ENCODE data around the gene ROGDI.
"Not testable (repeated sequence)": the region's sequence is repeated elsewhere in the genome, so short reads cannot be mapped to it uniquely, and the experiment has no call there.

The ROGDI gene

GRCh38 chr16:4790261-4790660 is 12.2 kb downstream of the ROGDI start:
- no peak for DNase-seq (ENCODE audit: low spot score)

- DNase-seq (ENCODE audit: low spot score), result no peak
Observed at GRCh38 chr16:4788910-4789309, 13.5 kb downstream of the ROGDI start.

- DNase-seq (ENCODE audit: low spot score), result no peak
Observed at GRCh38 chr16:4788489-4788889, 13.9 kb downstream of the ROGDI start.

GRCh38 chr16:4787627-4788482 is 14.6 kb downstream of the ROGDI start, which contains the start of gene SEPTIN12:
Gene SEPTIN12 (minus strand): TSS chr16:4788345. CDS start chr16:4787645, 700 bp downstream.
- DNase-seq (ENCODE audit: low spot score), result no peak

- DNase-seq (ENCODE audit: low spot score), result no peak
Observed at GRCh38 chr16:4787068-4787467, 15.4 kb downstream of the ROGDI start.

- DNase-seq (ENCODE audit: low spot score), result no peak
Observed at GRCh38 chr16:4785758-4786433, 16.5 kb downstream of the ROGDI start.

- not testable (repeated sequence) for DNase-seq (ENCODE audit: low spot score)
Observed at GRCh38 chr16:4784444-4784987, 17.9 kb downstream of the ROGDI start.

GRCh38 chr16:4783951-4784336 is 18.5 kb downstream of the ROGDI start:
- DNase-seq (ENCODE audit: low spot score), result no peak

- no peak for DNase-seq (ENCODE audit: low spot score)
Observed at GRCh38 chr16:4783251-4783950, 19.0 kb downstream of the ROGDI start.

GRCh38 chr16:4780235-4780634 is 22.2 kb downstream of the ROGDI start:
- DNase-seq (ENCODE audit: low spot score), result no peak

- DNase-seq (ENCODE audit: low spot score), result no peak
Observed at GRCh38 chr16:4778050-4778392, 24.4 kb downstream of the ROGDI start.

- DNase-seq (ENCODE audit: low spot score), result no peak
Observed at GRCh38 chr16:4777339-4778049, 24.9 kb downstream of the ROGDI start.

GRCh38 chr16:4776141-4776705 is 26.2 kb downstream of the ROGDI start:
- no peak for DNase-seq (ENCODE audit: low spot score)

GRCh38 chr16:4775005-4775404 is 27.4 kb downstream of the ROGDI start:
- no peak for DNase-seq (ENCODE audit: low spot score)

GRCh38 chr16:4772351-4772750 is 30.1 kb downstream of the ROGDI start:
- no peak for DNase-seq (ENCODE audit: low spot score)

- DNase-seq (ENCODE audit: low spot score), result no peak
Observed at GRCh38 chr16:4771646-4772045, 30.8 kb downstream of the ROGDI start.

- DNase-seq (ENCODE audit: low spot score), result no peak
Observed at GRCh38 chr16:4769306-4769638, 33.2 kb downstream of the ROGDI start.

- peak; percentile 59 for DNase-seq (ENCODE audit: low spot score)
Observed at GRCh38 chr16:4768549-4769305, 33.7 kb downstream of the ROGDI start.

- DNase-seq (ENCODE audit: low spot score), result peak; percentile 39
Observed at GRCh38 chr16:4767872-4768548, 34.4 kb downstream of the ROGDI start.

- DNase-seq (ENCODE audit: low spot score), result peak; percentile 93
Observed at GRCh38 chr16:4766875-4767628, 35.4 kb downstream of the ROGDI start, which contains the start of gene ZNF500. Gene ZNF500 (minus strand): TSS chr16:4767162. CDS start chr16:4765978, 1,184 bp downstream.
